ENCODE measurements around the gene LILRA5.
A peak's percentile ranks its signal among the peaks of the same experiment; 100 is the strongest.
"Not testable (repeated sequence)": the region's sequence is repeated elsewhere in the genome, so short reads cannot be mapped to it uniquely, and the experiment has no call there.

LILRA5 gene

DNA sequence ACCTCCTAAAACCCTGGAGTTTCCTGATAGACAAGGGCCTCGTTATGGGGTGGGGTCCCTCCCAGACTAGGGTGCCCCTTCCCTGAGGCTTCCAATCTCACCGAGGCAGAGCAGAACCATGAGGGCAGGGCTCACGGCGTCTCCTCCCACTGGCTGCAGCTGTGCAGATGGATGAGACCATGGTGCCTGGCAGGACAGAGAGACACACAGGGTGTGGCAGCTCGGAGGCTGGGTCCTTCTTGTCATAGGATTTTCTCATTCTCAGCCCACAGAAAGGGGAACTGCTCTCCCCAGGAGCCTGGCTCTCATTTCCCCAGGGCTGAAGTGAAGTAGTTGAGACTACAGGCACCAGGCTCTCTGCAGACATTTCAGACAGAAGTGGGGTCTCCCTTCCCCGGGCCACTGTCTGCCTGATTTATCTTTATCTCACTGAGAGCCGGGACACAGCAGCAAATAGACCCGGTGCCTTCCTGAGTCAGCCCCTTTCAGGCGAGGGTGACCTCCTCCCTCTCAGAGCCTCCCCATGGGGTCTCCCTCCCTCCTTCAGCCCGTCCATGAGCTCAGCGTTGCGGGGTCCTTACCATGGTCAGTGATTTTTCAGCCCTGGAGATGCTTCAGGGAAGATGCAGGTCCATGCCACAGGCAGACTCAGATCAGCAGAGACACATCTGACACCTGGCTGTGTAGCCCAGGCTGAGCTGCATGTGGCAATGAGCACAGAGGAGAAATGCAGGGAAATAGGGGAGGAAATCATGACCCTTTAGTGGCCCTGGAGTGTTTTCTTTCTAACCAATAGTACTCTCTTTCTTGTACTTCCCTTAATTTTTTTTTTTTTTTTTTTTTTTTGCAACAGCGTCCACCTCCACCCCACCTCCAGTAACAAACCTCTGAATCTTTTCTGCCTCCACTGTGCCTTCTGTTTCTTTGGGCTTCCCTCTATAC is at the start of gene LILRA5:
TSS of gene LILRA5 (minus strand) at position 731 of the 942 bp plus-strand sequence. CDS start at position 584, 147 bp downstream.
- no peak for DNase-seq (ENCODE audit: low read depth in 2 of 2)

DNA sequence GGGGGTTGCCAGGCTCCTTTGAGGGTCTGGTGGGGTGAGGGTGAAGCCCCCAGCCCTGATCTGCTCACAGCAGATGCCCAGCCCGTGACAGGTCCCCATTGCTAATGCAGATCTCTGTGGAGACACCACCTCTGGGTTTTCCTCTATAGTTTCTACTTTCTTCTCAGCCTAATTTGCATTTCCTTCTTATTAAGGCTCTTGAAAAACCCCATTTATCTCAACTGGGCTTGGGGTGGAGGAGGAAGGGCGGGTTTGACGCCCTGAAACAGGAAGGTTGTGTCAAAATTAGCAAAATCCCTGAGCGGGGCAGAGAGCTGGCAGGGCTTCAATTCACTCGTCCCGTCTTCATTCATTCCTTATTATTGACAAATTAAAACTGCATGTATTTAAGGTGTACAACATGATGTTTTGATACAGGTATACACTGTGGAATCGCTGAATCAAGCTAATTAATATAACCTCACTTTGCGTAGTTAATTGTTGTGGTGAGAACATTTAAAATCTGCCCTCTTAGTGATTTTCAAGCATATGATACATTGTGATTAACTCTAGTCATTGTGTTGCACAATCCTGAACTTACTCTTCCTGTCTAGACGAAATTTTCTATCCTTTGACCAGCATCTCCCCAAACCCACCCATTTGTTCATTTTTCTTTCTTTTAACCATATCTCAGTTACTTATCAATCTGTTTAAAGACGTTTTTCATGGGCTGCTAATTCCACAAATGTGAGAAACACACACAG is 48.9 kb upstream of the LILRA5 start:
- DNase-seq (ENCODE audit: low read depth in 2 of 2) = not testable (repeated sequence)

DNA sequence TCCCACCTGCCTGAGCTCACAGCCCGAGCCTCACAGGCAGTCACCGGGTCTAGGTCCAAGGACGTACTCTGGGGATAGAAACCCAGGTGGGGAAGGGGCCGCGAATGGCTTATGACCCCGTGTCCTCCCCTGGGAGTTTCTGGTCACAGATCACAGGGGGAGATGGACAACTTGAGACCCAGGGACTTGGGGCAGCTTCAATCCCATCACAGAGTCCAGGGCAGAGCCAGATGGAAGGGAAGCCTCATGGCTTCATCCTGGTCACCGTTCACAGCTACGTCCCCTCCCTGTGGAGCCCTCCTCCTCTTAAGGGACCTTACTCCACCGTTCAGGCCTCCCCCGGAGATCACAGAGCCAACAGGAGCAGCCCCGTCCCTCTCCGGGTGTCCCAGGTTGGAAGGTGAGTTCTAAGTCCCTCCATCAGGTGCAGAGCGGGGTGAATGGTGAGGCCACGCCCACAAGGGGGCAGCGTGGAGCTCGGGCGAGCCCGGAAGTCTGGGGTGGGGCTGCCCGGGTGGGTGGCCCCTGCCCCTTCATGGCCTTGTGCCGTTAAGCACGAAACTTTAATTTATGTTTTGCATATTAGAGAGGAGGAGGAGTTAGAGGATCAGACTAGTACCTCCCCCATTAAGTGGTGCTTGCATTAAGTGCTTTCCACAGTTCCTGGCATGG is 46.3 kb upstream of the LILRA5 start:
- DNase-seq (ENCODE audit: low read depth in 2 of 2) = peak; percentile 27 to 47

DNA sequence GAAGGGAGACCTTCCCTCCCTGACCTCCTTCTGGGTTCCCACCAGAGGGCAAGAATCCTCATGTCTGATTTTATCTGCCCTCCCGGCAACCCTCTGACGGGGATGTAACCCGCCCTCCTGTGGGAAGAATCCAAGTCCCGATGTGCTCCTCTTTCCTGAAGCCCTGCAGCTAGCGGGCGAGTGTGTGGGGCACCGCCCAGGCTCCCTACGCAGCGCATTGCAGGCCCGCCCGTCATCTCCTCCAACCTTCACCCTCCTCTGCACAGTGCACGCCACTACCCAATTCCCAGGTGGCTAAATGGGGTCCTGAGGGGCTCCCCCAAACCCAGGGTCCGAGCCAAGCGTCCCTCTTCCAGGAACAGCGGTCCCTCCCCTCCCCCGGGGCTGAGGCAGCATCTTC is 44.4 kb upstream of the LILRA5 start:
- no peak for DNase-seq (ENCODE audit: low read depth in 2 of 2)

DNA sequence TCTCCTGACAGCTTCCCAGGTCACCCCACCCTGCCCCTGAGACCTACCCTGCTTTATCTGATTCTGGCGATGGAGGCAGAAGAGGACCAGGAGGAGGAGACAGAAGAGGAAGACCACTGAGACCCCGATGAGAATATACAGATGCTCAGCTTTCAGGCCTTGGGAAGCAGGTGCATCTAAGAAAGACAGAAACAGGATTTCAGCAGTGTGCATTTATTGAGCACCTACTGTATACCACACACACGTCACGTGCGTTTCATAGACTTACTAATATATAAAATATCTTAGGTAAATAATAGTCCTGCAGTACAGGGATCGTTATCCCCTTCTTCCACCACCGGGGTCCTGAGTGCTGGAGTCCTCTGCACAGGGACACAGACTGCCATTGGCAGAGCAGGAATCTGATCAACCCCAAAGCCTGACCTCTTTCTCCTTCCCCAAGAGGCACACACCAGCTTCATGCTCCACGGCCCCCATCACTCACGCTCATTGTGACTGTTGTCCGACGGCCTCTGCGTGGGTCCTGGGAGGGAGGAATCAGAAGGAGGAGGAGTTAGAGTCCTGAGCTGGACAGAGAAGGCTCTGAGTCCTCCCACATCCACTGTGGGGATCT is 43.6 kb upstream of the LILRA5 start:
- no peak for DNase-seq (ENCODE audit: low read depth in 2 of 2)

DNA sequence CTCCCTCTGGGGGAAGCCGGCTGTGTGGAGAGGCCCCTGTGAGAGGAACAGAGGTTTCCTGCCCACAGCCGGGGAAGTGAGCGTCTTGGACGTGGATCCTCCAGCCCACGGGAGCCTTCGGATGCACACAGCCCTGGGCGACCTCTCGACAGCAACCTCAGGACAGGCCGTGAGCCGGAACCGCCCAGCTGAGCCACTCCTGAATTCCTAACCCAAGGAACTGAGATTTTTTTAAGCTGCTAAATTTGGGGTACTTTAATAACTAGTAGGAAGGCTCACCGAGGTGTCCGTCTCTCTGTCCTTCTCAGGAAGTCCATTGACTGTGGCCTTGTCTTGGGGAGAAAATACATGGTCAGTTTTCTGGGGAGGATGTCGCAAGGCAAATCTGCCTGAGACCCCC is 42.7 kb upstream of the LILRA5 start:
- DNase-seq (ENCODE audit: low read depth in 2 of 2) = no peak

DNA sequence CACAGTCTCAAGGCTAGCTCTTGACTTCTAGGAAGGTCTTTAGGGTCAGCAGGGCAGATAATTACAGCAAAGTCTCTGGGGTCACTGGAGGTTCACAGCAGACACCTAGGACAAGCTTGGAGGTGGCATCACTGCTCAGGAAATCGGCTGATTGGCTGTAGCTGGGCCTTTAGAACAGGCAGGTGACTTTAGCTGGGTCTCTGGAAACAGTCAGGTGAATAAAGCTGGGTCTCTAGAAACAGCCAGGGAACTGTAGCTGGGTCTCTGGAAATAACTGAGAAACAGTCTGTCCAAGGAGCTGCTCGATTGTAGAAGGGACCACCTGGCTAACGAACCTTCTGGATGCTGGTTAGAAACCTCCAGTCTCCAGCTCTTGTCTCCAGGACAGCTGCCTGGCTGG is 41.8 kb upstream of the LILRA5 start:
- no peak for DNase-seq (ENCODE audit: low read depth in 2 of 2)

DNA sequence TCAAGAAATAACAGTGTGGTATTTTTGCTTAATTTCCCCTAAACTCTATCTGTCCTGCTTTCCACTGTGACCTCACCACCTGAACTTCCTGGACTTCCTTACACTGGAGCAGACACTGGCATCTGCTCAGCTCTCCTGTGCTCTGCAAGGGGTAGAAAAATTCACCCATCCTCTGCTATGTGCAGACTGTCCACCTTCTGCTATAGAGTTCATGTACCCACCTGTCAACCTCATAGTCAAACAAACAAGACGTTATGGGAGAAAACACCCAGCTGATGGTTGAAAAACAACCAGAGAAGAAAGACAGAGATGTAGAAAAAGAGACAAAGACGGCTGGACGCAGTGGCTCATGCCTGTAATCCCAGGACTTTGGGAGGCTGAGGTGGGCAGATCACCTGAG is 39.6 kb upstream of the LILRA5 start:
- DNase-seq (ENCODE audit: low read depth in 2 of 2) = no peak

DNA sequence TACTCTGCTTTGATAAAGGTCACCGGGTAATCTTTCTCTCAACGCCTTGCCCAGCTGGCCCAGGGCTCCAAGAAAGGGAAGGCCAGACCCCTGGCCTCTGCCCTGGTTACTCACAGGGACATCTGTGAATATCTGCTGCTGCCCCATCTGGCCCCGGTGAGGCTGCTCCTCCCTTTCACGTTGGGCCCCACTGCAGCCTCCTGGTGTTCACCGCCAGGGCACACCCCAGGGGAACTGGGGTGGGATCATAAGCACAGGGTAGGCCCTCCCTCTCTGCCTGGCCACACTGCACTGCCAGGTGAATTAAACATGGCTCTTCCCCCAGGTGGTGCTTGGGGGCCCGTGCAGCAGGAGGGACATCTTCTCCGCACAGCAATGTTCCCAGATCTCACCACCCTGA is 39.1 kb upstream of the LILRA5 start:
- no peak for DNase-seq (ENCODE audit: low read depth in 2 of 2)

DNA sequence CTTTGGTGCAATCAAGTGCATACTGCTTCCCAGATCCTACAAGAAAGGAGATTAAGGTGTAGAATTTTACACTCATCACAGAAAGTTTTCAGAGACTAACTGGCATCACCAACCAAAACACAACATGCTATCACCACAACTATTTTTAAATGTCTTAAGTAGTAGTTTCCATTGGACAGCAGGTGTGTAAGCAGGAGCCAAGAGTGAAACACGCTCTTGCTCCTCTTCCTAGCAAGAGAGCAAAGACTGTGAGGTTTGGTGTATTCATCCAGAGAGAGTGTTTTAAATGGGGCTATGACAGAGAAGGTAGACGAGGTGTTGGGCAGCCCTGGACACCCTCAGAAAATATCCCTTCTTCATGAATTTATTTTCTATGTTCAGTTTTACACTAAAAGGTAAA is 38.5 kb upstream of the LILRA5 start:
- DNase-seq (ENCODE audit: low read depth in 2 of 2) = no peak

DNA sequence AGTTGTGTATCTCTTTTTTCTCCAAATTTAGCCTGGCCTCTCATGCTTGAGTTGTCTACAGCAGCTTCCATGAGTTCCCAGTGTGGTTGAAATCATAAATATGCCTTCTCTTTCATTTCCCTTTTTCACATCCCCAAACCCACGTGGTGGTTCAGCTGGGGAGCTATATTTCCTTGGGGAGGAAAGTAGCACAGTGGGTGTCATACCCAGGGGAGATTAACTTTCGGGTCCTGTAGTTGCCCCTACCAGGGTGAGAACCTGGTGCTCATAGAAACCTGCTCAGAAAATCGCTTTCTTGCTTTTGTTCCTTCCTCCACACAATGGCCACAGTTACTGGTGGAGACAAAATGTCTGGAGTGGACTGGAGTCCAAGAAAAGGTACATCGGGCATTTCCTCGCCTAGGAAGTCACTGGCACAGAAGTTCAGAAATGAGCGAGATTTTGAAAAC is 33.0 kb upstream of the LILRA5 start:
- no peak for DNase-seq (ENCODE audit: low read depth in 2 of 2)

DNA sequence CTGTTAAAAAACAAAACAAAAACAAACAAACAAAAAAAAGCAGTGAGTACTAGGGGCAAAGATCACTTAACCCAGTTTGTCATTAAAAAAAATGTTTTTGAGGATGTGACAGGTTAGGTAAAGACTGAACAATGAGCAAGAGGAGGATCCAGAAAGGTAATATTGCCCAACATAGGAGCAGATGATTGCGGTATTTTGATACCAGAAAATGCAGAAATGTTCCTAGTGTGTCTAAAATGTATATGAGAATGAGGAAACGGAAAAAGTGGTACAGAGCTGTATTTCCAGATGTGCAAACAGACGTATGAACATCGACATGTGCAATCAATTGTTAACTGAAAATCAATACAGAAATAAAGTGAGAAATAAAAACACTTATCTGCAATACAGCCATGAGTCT is 30.9 kb upstream of the LILRA5 start:
- no peak for DNase-seq (ENCODE audit: low read depth in 2 of 2)

DNA sequence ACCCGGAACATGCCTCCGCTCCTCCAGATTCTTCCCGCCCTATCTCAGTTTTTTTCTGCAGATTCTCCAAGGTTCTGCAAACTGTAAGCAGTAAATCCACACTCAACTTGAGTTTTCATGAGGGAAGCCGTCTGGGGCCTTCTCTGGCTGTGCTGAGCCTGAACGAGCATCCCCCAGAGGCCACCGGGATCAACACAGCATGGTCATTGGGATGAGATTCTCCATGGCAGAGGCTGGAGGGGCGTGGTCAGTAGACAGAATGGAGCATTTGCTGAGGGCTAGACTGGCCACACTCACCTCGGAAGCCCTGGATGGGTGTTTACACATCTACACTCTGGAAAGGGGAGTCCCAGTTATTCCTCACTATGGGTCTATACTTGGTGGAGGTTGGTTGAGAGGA is 28.3 kb upstream of the LILRA5 start:
- DNase-seq (ENCODE audit: low read depth in 2 of 2) = no peak

DNA sequence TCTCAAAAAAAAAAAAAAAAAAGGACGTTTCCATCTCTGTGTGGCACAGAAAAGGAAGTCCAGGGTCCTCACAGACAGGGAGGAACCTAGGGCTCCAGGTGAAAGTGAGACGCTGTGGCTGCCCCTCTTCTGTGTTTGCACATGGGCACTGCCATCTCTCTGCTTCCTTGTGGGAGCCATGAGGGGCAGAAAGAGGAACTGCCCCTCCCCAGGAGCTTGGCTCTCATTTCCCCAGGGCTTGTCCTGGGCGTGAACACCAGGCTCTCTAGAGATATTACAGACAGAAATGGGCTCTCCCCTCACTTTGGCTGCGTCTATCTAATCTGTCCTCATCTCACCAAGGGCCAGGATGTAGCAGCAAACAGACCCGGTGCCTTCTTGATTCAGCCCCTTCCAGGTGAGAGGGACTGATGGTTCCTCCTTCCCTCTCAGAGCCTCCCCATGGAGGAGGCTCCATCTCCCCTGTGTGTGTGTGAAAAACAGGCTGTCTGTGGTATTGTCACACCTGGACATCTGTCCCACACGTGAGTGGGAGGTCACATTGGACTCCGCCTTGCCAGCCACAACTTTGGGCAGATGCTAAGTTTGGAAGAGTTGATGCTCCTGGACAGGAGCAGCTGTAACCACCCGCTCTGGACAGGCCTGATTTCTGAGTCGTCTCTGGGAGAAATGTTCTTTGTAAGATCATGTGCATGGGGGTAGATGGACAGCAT is 26.8 kb upstream of the LILRA5 start:
- no peak for DNase-seq (ENCODE audit: low read depth in 2 of 2)

DNA sequence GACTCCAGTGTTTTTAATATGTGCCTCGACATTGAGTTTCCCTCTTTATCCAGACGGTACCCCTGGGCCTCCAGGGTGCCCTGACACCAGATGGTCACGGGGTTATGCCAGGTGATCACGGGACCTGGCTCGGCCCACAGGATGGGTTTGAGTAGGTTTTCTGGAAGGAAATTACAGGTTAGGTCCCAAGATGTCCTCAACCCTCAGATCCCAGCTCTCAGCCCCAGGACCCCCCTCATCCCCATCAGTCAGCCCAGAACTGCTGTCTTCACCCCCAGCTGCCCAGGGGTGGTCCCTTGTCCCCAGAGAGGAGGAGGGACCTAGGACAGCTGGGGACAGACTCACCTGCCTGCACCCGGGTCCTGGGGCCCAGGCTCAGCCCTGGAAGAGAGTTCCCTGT is 25.6 kb upstream of the LILRA5 start:
- DNase-seq (ENCODE audit: low read depth in 2 of 2) = no peak

DNA sequence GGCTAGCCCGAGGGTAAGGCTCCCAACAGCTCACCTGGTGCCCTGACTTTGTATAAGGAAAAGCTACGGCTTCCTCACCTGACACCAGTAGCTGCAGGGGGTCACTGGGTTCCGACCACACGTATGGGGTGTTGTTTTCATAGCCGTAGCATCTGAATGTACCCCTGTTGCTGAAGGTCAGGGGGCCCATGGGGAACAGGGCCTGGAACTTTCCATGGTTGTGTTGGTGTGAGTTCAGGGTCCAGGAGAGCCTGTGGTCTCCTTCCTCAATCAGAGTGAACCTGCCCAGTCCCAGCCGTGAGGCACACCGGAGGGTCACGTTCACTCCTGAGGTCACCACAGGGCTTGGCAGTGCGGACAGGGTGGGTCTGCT is 24.9 kb upstream of the LILRA5 start:
- no peak for DNase-seq (ENCODE audit: low read depth in 2 of 2)

DNA sequence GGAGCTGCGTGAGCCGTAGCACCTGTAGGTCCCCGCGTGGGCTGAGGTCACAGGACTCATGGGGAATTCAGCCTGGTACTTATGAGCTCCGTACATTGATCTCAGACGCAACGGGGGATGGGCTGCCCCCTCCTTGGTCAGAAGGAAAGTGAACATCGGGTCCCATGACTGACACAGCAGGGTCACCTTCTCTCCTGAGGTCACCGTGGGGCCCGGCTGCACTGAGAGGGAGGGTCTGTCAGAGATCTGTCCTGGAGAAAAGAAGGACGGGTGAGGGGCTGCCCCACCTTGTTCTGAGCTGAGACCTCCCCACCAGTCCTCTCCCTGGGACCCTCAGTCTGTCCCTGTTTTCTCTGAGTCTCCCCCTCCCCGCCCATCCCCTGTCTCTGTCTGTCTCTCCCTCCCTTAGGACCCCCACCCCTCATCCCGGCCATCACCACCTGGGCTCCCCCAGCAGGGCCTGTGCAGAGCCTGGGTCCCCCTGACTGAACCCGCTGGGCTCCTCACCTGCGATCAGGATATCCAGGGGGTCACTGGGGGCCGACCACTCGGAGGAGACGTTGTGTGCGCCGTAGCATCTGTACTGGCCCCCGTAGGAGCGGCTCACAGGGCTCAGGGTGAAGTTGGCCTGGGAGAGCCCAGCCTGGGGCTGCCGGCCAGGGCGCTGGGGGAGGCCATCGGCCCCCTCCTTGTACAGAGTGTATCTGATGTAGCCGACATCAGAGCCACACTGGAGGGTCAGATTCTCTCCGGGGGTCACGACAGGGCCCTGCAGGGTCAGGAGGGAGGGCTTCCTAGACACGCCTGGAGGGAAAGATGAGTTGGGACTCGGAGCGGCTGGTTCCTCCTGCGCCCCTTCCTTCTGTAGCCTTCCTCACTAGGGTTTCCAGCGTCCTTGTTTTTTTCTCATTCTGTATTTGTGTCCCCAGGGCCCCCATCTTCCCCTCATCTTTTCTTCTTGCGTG is 24.2 kb upstream of the LILRA5 start:
- no peak for DNase-seq (ENCODE audit: low read depth in 2 of 2)

DNA sequence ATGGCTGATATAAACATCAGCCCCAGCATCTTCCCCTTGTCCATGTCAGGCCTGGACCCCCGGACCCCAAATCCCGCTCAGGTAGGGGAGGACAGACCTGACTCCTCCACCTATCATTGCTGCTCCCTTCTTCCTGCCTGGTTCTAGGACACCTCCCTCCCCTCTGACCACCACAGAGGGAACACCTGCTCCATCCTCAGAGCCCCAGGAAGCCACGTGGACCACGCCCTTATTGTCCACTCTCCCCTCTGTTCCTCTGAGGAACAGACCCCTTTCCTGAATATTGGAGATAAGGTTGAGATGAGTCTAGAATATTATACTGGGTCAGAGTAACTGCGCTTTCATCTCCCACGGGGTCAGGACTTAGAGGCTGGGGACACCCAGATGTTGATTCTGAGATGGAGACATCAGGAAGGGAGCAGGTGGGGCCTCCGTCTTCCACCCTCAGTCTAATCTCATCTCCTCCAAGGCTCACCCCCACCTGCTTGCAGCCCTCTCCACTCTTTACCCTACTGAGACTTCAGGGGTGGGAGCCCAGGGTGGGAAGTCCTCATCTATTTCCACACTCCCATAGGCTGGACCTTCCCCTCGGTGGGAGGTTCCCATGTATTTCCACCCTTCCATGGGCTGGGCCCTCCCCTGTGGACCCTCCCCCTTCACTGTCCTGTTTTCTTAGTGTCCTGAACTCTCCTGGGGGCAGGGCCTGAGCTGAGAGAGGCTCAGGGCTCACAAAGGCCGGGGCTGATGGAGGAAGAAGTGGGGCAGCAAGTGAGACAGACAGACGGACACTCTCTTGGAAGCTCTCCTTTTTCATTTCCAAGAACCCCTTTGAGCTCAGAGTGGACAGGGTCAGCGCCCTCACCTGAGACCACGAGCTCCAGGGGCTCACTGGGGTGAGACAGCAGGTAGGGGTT is 23.3 kb upstream of the LILRA5 start:
- no peak for DNase-seq (ENCODE audit: low read depth in 2 of 2)

DNA sequence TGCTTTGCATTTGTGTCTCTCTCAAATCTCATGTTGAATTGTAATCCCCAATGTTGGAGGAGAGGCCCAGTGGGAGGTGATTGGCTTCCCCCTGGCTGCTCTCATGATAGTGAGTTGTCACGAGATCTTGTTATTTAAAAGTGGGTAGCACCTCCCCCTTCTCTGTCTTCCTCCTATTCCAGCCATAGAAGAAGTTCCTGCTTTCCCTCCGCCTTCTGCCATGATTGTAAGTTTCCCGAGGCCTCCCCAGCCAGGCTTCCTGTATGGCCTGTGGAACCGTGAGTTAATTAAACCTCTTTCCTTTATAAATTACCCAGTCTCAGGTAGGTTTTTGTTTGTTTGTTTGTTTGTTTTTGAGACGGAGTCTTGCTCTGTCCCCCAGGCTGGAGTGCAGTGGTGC is 22.2 kb upstream of the LILRA5 start:
- no peak for DNase-seq (ENCODE audit: low read depth in 2 of 2)

All from stimulated activated CD8-positive, alpha-beta memory T cell treated with anti-CD3 and anti-CD28 coated beads, Interleukin-15, amount 100 ng/mL, for 4 hours (primary cell).